ENCODE results near the gene VSTM2L.
"Not testable (repeated sequence)": the region's sequence is repeated elsewhere in the genome, so short reads cannot be mapped to it uniquely, and the experiment has no call there.

Gene VSTM2L

GRCh38 chr20:37961066-37961465 is 58.1 kb downstream of the VSTM2L start:
- Histone ChIP-seq H2AFZ (ENCODE audit: low read length) (no peak overlapping the region), H3K4me2 (ENCODE audit: low read length) (no peak overlapping the region), H3K27me3 (ENCODE audit: insufficient read depth, low read length) (peaks cover 4% of the 10 kb centered on the region; the same call in 1 of the 2 replicates), H3K9ac (ENCODE audit: low read length) (no peak overlapping the region), H3K27ac (ENCODE audit: low read depth, low read length, poor library complexity, severe bottlenecking) (no peak overlapping the region), H4K20me1 (ENCODE audit: insufficient read depth, low read length) (no peaks in the 10 kb centered on the region), H3K9me3 (ENCODE audit: low read length) (no peaks in the 10 kb centered on the region), H3F3A (ENCODE audit: insufficient read depth, low read length) (no peaks in the 10 kb centered on the region), H3K9me2 (ENCODE audit: low read depth, low read length) (no peaks in the 10 kb centered on the region), H3K79me2 (ENCODE audit: insufficient read depth, low read length) (no peaks in the 10 kb centered on the region), H3K36me3 (ENCODE audit: insufficient read depth, low read length) (no peaks in the 10 kb centered on the region), H3K4me1 (ENCODE audit: insufficient read depth, low read length, severe bottlenecking) (no peaks in the 10 kb centered on the region), H3K4me3 (ENCODE audit: low read depth, low read length, poor library complexity, severe bottlenecking) (no peak overlapping the region)
- TF ChIP-seq CTCF (IDR thresholded peaks at IDR 0.05; ENCODE audit: low read length) (no peak), EZH2 (IDR thresholded peaks at IDR 0.05; ENCODE audit: borderline replicate concordance, low read length) (no peak)

GRCh38 chr20:37963483-37963882 is 60.6 kb downstream of the VSTM2L start:
- H2AFZ ChIP-seq (ENCODE audit: low read length); H3K9ac ChIP-seq (ENCODE audit: low read length): not testable (repeated sequence)

DNA sequence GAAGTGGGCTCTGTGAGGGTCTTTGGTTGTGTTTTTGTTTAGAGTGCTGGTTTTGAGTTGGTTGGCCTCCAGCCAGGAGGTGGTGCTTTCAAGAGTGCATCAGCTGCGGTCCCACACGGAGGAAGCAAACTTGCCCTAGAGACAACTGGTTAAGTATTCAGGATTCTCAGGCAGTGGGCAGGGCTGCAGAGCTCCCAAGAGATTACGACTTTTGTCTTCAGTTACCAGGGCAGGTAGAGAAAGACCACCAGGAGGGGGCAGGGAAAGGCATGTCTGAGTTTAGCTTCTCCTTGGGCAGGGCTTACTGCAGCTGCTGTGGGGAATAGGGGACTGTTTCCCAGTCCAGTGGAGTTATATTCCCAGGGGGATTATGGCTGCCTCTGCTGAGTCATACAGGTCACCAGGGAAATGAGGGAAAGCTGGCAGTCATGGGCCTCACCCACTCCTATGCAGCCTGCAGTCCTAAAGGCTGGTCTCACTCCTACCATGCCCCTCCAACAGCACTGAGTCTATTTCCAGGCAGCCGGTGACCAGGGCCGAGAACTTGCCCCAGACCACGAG is 66.0 kb downstream of the VSTM2L start:
- no peaks in the 10 kb centered on the region for H3K9me2 ChIP-seq (ENCODE audit: low read depth, low read length)
- no peak overlapping the region for H3K9ac ChIP-seq (ENCODE audit: low read length)
- H3K27ac ChIP-seq (ENCODE audit: low read depth, low read length, poor library complexity, severe bottlenecking): no peak overlapping the region
- H3K9me3 ChIP-seq (ENCODE audit: low read length): no peaks in the 10 kb centered on the region
- H3F3A ChIP-seq (ENCODE audit: insufficient read depth, low read length): no peaks in the 10 kb centered on the region
- 0 out of 2 replicates have a peak, but pooled peaks cover 5% of the 10 kb centered on the region for H3K27me3 ChIP-seq (ENCODE audit: insufficient read depth, low read length)
- no peaks in the 10 kb centered on the region for H4K20me1 ChIP-seq (ENCODE audit: insufficient read depth, low read length)
- H3K79me2 ChIP-seq (ENCODE audit: insufficient read depth, low read length): no peaks in the 10 kb centered on the region
- H3K4me2 ChIP-seq (ENCODE audit: low read length): no peak overlapping the region
- H3K4me3 ChIP-seq (ENCODE audit: low read depth, low read length, poor library complexity, severe bottlenecking): no peak overlapping the region
- H2AFZ ChIP-seq (ENCODE audit: low read length): no peak overlapping the region
- TF ChIP-seq CTCF (IDR thresholded peaks at IDR 0.05; ENCODE audit: low read length): no peak
- TF ChIP-seq EZH2 (IDR thresholded peaks at IDR 0.05; ENCODE audit: borderline replicate concordance, low read length): no peak
- H3K36me3 ChIP-seq (ENCODE audit: insufficient read depth, low read length): no peaks in the 10 kb centered on the region
- H3K4me1 ChIP-seq (ENCODE audit: insufficient read depth, low read length, severe bottlenecking): no peaks in the 10 kb centered on the region

More at GRCh38 chr20:37963483-37963882, 60.6 kb downstream of the VSTM2L start:
- H3K27me3 ChIP-seq (ENCODE audit: insufficient read depth, low read length); H3K79me2 ChIP-seq (ENCODE audit: insufficient read depth, low read length); H3K4me1 ChIP-seq (ENCODE audit: insufficient read depth, low read length, severe bottlenecking); H4K20me1 ChIP-seq (ENCODE audit: insufficient read depth, low read length); H3K36me3 ChIP-seq (ENCODE audit: insufficient read depth, low read length); H3K4me2 ChIP-seq (ENCODE audit: low read length); H3K9me2 ChIP-seq (ENCODE audit: low read depth, low read length); H3K4me3 ChIP-seq (ENCODE audit: low read depth, low read length, poor library complexity, severe bottlenecking); H3F3A ChIP-seq (ENCODE audit: insufficient read depth, low read length); H3K9me3 ChIP-seq (ENCODE audit: low read length); H3K27ac ChIP-seq (ENCODE audit: low read depth, low read length, poor library complexity, severe bottlenecking): not testable (repeated sequence)

All from OCI-LY1 (cell line).